Body of pancreas (tissue), 4 donors: ENCODE data around the gene BRIP1.

Source experiments
- POLR2A ChIP-seq, 3 donors: fragments of 450-650 bp; IDR thresholded peaks; one replicate each; pipeline ENCODE4 v1.6.1; 2016; ENCODE audit warnings: antibody characterized with exemption in 3 of 3, mild to moderate bottlenecking in 2 of 3
- TF ChIP-seq, protein P1 (sequence below), 7 experiments: fragments of 450-650 bp in 4 of 7; fragments of 200-600 bp in 3 of 7; sonication (generic) in 3 of 7; IDR thresholded peaks; one replicate each; pipeline ENCODE4 v1.5.1; 2016 to 2019; ENCODE audit warnings: antibody characterized with exemption in 7 of 7

DNA sequence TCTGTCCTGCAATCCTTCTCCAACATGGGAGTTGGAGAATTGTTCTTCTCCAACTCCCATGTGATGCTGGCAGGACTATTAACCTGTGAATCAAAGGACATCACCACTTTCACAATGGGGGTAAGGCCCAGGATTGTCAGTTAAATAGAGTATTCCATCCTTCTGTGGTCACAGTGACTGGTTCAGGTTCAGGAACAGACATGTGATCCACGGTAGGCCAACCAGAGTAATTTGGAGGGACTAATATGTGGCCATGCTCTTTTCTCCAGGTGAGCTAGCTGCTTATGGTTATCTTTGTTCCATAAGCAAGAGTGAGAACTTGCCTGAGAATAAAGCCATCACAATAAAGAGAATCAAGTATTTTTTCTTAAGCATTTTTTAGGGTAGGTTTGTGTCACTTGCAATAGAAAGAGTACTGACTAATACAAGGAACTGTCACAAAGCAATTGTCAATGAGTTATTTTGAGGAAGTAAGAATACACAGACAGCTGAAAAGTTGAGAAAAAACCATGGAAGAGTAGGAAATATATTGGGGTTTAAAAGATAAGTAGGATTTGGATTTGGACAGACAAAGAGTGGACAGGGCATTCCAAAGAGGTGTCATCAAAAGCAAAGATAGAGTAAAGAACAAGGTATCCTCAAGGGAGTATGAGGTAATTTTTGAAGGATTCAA lies 63.4 kb downstream of the BRIP1 start:
- TF ChIP-seq, protein P1, sequence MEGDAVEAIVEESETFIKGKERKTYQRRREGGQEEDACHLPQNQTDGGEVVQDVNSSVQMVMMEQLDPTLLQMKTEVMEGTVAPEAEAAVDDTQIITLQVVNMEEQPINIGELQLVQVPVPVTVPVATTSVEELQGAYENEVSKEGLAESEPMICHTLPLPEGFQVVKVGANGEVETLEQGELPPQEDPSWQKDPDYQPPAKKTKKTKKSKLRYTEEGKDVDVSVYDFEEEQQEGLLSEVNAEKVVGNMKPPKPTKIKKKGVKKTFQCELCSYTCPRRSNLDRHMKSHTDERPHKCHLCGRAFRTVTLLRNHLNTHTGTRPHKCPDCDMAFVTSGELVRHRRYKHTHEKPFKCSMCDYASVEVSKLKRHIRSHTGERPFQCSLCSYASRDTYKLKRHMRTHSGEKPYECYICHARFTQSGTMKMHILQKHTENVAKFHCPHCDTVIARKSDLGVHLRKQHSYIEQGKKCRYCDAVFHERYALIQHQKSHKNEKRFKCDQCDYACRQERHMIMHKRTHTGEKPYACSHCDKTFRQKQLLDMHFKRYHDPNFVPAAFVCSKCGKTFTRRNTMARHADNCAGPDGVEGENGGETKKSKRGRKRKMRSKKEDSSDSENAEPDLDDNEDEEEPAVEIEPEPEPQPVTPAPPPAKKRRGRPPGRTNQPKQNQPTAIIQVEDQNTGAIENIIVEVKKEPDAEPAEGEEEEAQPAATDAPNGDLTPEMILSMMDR (IDR thresholded peaks at IDR 0.05): no peak
- TF ChIP-seq POLR2A (IDR thresholded peaks at IDR 0.05): no peak
